Measurements from ENCODE around the gene ROMO1. TPM values are rescaled to one million over a fixed set of nuclear protein-coding genes. Genes with fewer than 3 reads are reported as not detected.

The ROMO1 gene
- total RNA-seq, 1 donor from 2014 or later: 128 TPM

DNA sequence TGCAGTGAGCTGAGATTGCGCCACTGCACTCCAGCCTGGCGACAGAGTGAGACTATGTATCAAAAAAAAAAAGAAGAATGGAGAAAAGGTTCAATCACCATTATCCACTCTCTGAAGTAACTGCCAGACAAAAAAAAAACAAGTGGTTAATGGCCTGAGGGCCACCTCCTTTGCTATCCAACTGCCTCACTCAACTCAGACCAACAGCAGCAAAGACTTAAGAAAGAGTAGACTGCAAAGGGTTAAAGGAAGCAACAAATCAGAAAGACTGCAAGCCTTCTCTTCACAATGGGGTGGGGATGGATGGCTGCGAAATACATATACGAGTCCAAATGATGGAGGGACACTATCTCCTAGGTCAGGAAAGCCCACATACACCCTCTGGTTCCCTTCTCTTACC is 3.2 kb upstream of the ROMO1 start:
- H3K4me1 Mint-ChIP-seq (ENCODE audit: low read depth): peaks cover 31% of the 10 kb centered on the region
- H3K9me3 Mint-ChIP-seq (ENCODE audit: low read depth): no peaks in the 10 kb centered on the region
- no peaks in the 10 kb centered on the region for H3K27me3 Mint-ChIP-seq (ENCODE audit: low read depth)
- no peak for DNase-seq (ENCODE audit: low spot score)
- no peak overlapping the region for H3K4me3 Mint-ChIP-seq (ENCODE audit: unreplicated experiment)
- H3K36me3 Mint-ChIP-seq (ENCODE audit: low read depth): peaks cover 3% of the 10 kb centered on the region
- H3K27ac Mint-ChIP-seq (ENCODE audit: unreplicated experiment): peak overlapping the region; percentile 24
- TF ChIP-seq, protein P1, sequence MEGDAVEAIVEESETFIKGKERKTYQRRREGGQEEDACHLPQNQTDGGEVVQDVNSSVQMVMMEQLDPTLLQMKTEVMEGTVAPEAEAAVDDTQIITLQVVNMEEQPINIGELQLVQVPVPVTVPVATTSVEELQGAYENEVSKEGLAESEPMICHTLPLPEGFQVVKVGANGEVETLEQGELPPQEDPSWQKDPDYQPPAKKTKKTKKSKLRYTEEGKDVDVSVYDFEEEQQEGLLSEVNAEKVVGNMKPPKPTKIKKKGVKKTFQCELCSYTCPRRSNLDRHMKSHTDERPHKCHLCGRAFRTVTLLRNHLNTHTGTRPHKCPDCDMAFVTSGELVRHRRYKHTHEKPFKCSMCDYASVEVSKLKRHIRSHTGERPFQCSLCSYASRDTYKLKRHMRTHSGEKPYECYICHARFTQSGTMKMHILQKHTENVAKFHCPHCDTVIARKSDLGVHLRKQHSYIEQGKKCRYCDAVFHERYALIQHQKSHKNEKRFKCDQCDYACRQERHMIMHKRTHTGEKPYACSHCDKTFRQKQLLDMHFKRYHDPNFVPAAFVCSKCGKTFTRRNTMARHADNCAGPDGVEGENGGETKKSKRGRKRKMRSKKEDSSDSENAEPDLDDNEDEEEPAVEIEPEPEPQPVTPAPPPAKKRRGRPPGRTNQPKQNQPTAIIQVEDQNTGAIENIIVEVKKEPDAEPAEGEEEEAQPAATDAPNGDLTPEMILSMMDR (IDR thresholded peaks at IDR 0.05): no peak

GRCh38 chr20:35697696-35698297 is 1.4 kb upstream of the ROMO1 start:
- DNase-seq (ENCODE audit: low spot score): no peak
- Mint-ChIP-seq H3K36me3 (ENCODE audit: low read depth) (peaks cover 12% of the 10 kb centered on the region), H3K27ac (ENCODE audit: unreplicated experiment) (peak overlapping the region; percentile 92), H3K9me3 (ENCODE audit: low read depth) (no peaks in the 10 kb centered on the region), H3K4me3 (ENCODE audit: unreplicated experiment) (peak overlapping the region; percentile 97), H3K4me1 (ENCODE audit: low read depth) (peaks cover 39% of the 10 kb centered on the region), H3K27me3 (ENCODE audit: low read depth) (no peaks in the 10 kb centered on the region)
- TF ChIP-seq, protein P1 (IDR thresholded peaks at IDR 0.05): no peak

GRCh38 chr20:35698298-35699126 is 693 bp upstream of the ROMO1 start:
- TF ChIP-seq, protein P1 (IDR thresholded peaks at IDR 0.05): no peak
- H3K9me3 Mint-ChIP-seq (ENCODE audit: low read depth): no peaks in the 10 kb centered on the region
- peak overlapping the region; percentile 92 for H3K27ac Mint-ChIP-seq (ENCODE audit: unreplicated experiment)
- no peak for DNase-seq (ENCODE audit: low spot score)
- H3K4me1 Mint-ChIP-seq (ENCODE audit: low read depth): peaks cover 40% of the 10 kb centered on the region
- H3K27me3 Mint-ChIP-seq (ENCODE audit: low read depth): no peaks in the 10 kb centered on the region
- H3K36me3 Mint-ChIP-seq (ENCODE audit: low read depth): peaks cover 14% of the 10 kb centered on the region
- peak overlapping the region; percentile 97 for H3K4me3 Mint-ChIP-seq (ENCODE audit: unreplicated experiment)

- H3K9me3 Mint-ChIP-seq (ENCODE audit: low read depth): no peaks in the 10 kb centered on the region
- H3K36me3 Mint-ChIP-seq (ENCODE audit: low read depth): peaks cover 27% of the 10 kb centered on the region
These were observed 886 bp downstream of the ROMO1 start for GRCh38 chr20:35699957-35700624.

More at GRCh38 chr20:35699957-35700624, 886 bp downstream of the ROMO1 start:
- TF ChIP-seq, protein P1 (IDR thresholded peaks at IDR 0.05): no peak
- H3K27ac Mint-ChIP-seq (ENCODE audit: unreplicated experiment): peak overlapping the region; percentile 93
- H3K4me3 Mint-ChIP-seq (ENCODE audit: unreplicated experiment): peak overlapping the region; percentile 97
- no peaks in the 10 kb centered on the region for H3K27me3 Mint-ChIP-seq (ENCODE audit: low read depth)
- peaks cover 43% of the 10 kb centered on the region for H3K4me1 Mint-ChIP-seq (ENCODE audit: low read depth)
- DNase-seq (ENCODE audit: low spot score): no peak
